Tibial nerve (tissue), 4 donors: ENCODE data around the gene PHLPP1. TPM values are rescaled to one million over a fixed set of nuclear protein-coding genes. Genes with fewer than 3 reads are reported as not detected.

ENCODE experiments used
- DNase-seq, 2 donors: peaks; one replicate each; pipeline ENCODE4 v3.0.0-alpha.2; 2019; ENCODE audit warnings: low spot score in 2 of 2
- H3K27ac ChIP-seq, 4 donors: fragments of 200-600 bp; sonication (generic) in 3 of 4; one replicate each; pipeline ENCODE4 v1.5.1; 2017 to 2019; ENCODE audit warnings: mild to moderate bottlenecking in 1 of 4
- H3K27me3 ChIP-seq, 2 donors: fragments of 200-600 bp; sonication (generic) in 1 of 2; one replicate each; pipeline versions ENCODE4 v1.5.1 to v1.6.0; 2017 to 2019
- H3K36me3 ChIP-seq, 3 donors: fragments of 200-600 bp; sonication (generic); one replicate each; pipeline ENCODE4 v1.5.1; 2018 to 2019
- H3K4me1 ChIP-seq, 4 donors: fragments of 200-600 bp; sonication (generic) in 3 of 4; one replicate each; pipeline ENCODE4 v1.5.1; 2017 to 2019
- H3K4me3 ChIP-seq, 4 donors: fragments of 200-600 bp; sonication (generic) in 3 of 4; one replicate each; pipeline ENCODE4 v1.5.1; 2017 to 2019; ENCODE audit warnings: mild to moderate bottlenecking in 1 of 4, moderate library complexity in 1 of 4
- H3K9me3 ChIP-seq, 4 donors: fragments of 200-600 bp; sonication (generic) in 3 of 4; one replicate each; pipeline ENCODE4 v1.5.1; 2017 to 2019
- CTCF ChIP-seq, 5 experiments: fragments of 200-600 bp in 3 of 5; fragments of 450-650 bp in 2 of 5; sonication (generic) in 3 of 5; IDR thresholded peaks; one replicate each; pipeline ENCODE4 v1.5.1; 2016 to 2019; ENCODE audit warnings: antibody characterized with exemption in 5 of 5, mild to moderate bottlenecking in 3 of 5, moderate library complexity in 2 of 5
- EP300 ChIP-seq, 2 donors: sonication (generic); formaldehyde crosslinking; IDR thresholded peaks; one replicate each; pipeline ENCODE4 v1.6.1; 2017; ENCODE audit warnings: antibody characterized with exemption in 2 of 2, mild to moderate bottlenecking in 1 of 2
- POLR2A ChIP-seq, 2 donors: fragments of 450-650 bp; IDR thresholded peaks; one replicate each; pipeline ENCODE4 v1.6.1; 2017; ENCODE audit warnings: antibody characterized with exemption in 2 of 2, mild to moderate bottlenecking in 2 of 2, moderate library complexity in 2 of 2
- WGBS, 2 donors: methylation state at CpG; one replicate each; pipeline ENCODE4 v1.1.5; 2018; 5-methylcytosine and 5-hydroxymethylcytosine counted together
- total RNA-seq, 4 donors: library from RNA; depleted of rRNA; stranded (reverse); fragments of >200 nt; gene quantifications; one replicate each; pipeline ENCODE4 v1.1.0, GENCODE V29; 2016

PHLPP1 gene
- total RNA-seq, 4 donors from 2014 or later: 11.4 to 16.1 (median 14.5) TPM

GRCh38 chr18:62786689-62787088, 71.3 kb downstream of the PHLPP1 start:
- TF ChIP-seq POLR2A (IDR thresholded peaks at IDR 0.05) (no peak), CTCF (IDR thresholded peaks at IDR 0.05) (no peak), EP300 (IDR thresholded peaks at IDR 0.05) (no peak)
- Histone ChIP-seq H3K36me3 (no peaks in the 10 kb centered on the region), H3K27ac (no peak overlapping the region), H3K27me3 (no peaks in the 10 kb centered on the region), H3K9me3 (no peaks in the 10 kb centered on the region), H3K4me1 (peaks cover 0 to 61% (median 11%) of the 10 kb centered on the region in 4 donors), H3K4me3 (no peak overlapping the region)
- WGBS, 2 donors: 95 to 96% methylated on average over 3 of the region's 3 CpGs
- no peak for DNase-seq

- 97 to 100% methylated on average over 3 of the region's 3 CpGs for WGBS, 2 donors
Measured at GRCh38 chr18:62788111-62788510, 72.8 kb downstream of the PHLPP1 start.

GRCh38 chr18:62788876-62789275, 73.5 kb downstream of the PHLPP1 start:
- TF ChIP-seq POLR2A (IDR thresholded peaks at IDR 0.05) (no peak), EP300 (IDR thresholded peaks at IDR 0.05) (no peak), CTCF (IDR thresholded peaks at IDR 0.05) (no peak)
- no peak overlapping the region for H3K27ac ChIP-seq
- DNase-seq: no peak
- no peaks in the 10 kb centered on the region for H3K36me3 ChIP-seq
- no peaks in the 10 kb centered on the region for H3K9me3 ChIP-seq
- H3K27me3 ChIP-seq: no peaks in the 10 kb centered on the region
- H3K4me1 ChIP-seq: peaks cover 0 to 59% (median 11%) of the 10 kb centered on the region in 4 donors
- H3K4me3 ChIP-seq: no peak overlapping the region
- 72 to 85% methylated on average over 3 of the region's 3 CpGs for WGBS, 2 donors

More at GRCh38 chr18:62788111-62788510, 72.8 kb downstream of the PHLPP1 start:
- no peaks in the 10 kb centered on the region for H3K27me3 ChIP-seq
- peaks cover 0 to 61% (median 11%) of the 10 kb centered on the region in 4 donors for H3K4me1 ChIP-seq
- no peaks in the 10 kb centered on the region for H3K36me3 ChIP-seq
- no peaks in the 10 kb centered on the region for H3K9me3 ChIP-seq
- TF ChIP-seq CTCF (IDR thresholded peaks at IDR 0.05) (no peak), POLR2A (IDR thresholded peaks at IDR 0.05) (no peak), EP300 (IDR thresholded peaks at IDR 0.05) (no peak)
- no peak for DNase-seq
- no peak overlapping the region for H3K27ac ChIP-seq
- no peak overlapping the region for H3K4me3 ChIP-seq

GRCh38 chr18:62790871-62791772, 75.8 kb downstream of the PHLPP1 start:
- Histone ChIP-seq H3K27ac (peak overlapping the region in 2 of 4 donors; percentile 4 to 35), H3K27me3 (no peaks in the 10 kb centered on the region), H3K36me3 (no peaks in the 10 kb centered on the region), H3K4me3 (no peak overlapping the region), H3K9me3 (no peaks in the 10 kb centered on the region), H3K4me1 (peaks cover 0 to 40% (median 8%) of the 10 kb centered on the region in 4 donors)
- 54 to 60% methylated on average over 7 of the region's 7 CpGs for WGBS, 2 donors
- TF ChIP-seq EP300 (IDR thresholded peaks at IDR 0.05): no peak
- no peak for TF ChIP-seq POLR2A (IDR thresholded peaks at IDR 0.05)
- TF ChIP-seq CTCF (IDR thresholded peaks at IDR 0.05): no peak
- DNase-seq: no peak

GRCh38 chr18:62792016-62792415, 76.7 kb downstream of the PHLPP1 start:
- no peak overlapping the region for H3K27ac ChIP-seq
- H3K27me3 ChIP-seq: no peaks in the 10 kb centered on the region
- DNase-seq: no peak
- H3K4me3 ChIP-seq: no peak overlapping the region
- 36 to 43% methylated on average over 1 of the region's 1 CpG for WGBS, 2 donors
- H3K36me3 ChIP-seq: no peaks in the 10 kb centered on the region
- peaks cover 0 to 42% (median 8%) of the 10 kb centered on the region in 4 donors for H3K4me1 ChIP-seq
- TF ChIP-seq EP300 (IDR thresholded peaks at IDR 0.05): no peak
- H3K9me3 ChIP-seq: no peaks in the 10 kb centered on the region
